Dermis microvascular lymphatic vessel endothelial cell (primary cell): Measurements from ENCODE around the gene NSA2. TPM values are rescaled to one million over a fixed set of nuclear protein-coding genes. Genes with fewer than 3 reads are reported as not detected.

Experiments used
- DNase-seq, 2 donors: peaks; one replicate each; pipeline versions ENCODE4 v3.0.0 to v3.0.0-alpha.2; 2010; ENCODE audit warnings: low read depth in 2 of 2
- total RNA-seq: library from RNA; depleted of rRNA; stranded (reverse); fragments of >200 nt; gene quantifications from 2 replicates; pipeline ENCODE4 v1.2.1, GENCODE V29; 2014

Gene NSA2
- total RNA-seq, 1 donor from 2014 or later = 51.3 TPM

GRCh38 chr5:74816875-74817274, 49.8 kb downstream of the NSA2 start:
- no peak for DNase-seq

- DNase-seq = no peak
Observed at GRCh38 chr5:74822288-74822687, 55.2 kb downstream of the NSA2 start.

GRCh38 chr5:74829413-74829812, 62.4 kb downstream of the NSA2 start:
- DNase-seq = no peak

Other genes with a start within 250 kb of the NSA2 start
- gene ENC1, start 126.5 kb upstream of the NSA2 start, total RNA-seq = 38.4 and 44.5 TPM in 2 replicates
- gene HEXB, start 82.0 kb upstream of the NSA2 start, total RNA-seq = 94.5 and 133 TPM in 2 replicates
- gene GFM2, start 132 bp upstream of the NSA2 start, total RNA-seq = 29.4 and 29.8 TPM in 2 replicates
- 3.9 TPM in 2 replicates for gene FAM169A, start 99.1 kb downstream of the NSA2 start, total RNA-seq